GM20431 (cell line): Measurements from ENCODE around the gene MROH2B.

Experiments used
- in situ Hi-C: fragments of 300-500 bp; cut with MseI, MboI; formaldehyde crosslinking; loops from one replicate; pipeline ENCODE4 v1.15.0; 2020; ENCODE audit warnings: low sequenced_read_pairs; ENCODE audit not compliant: unreplicated experiment

The MROH2B gene

DNA sequence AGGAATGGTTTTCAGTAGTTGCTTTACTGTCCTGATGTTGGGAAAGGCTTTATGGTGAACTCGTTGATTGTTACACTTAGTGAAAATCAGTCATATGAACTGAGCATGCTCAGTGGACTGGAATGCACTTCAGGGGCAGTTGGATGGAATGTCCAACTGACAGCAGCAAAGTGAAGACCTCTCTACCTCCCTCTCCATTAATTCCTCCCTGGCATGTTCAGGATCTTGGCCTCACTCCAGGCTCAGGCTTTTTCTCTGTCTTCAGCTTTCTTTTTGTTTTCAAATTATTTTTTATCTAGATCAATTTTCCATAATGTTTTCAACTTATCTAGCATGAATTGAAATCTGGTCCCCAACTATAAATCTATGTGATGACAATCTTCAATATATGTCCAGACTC lies at the start of gene MROH2B:
MROH2B (minus strand) TSS at position 101 of the 400 bp plus-strand sequence. CDS start 490 bp downstream, outside the sequence.
- in situ Hi-C loops, result no loop called here

GRCh38 chr5:41120600-41120999 lies 49.5 kb upstream of the MROH2B start:
- in situ Hi-C loops, result no loop called here

DNA sequence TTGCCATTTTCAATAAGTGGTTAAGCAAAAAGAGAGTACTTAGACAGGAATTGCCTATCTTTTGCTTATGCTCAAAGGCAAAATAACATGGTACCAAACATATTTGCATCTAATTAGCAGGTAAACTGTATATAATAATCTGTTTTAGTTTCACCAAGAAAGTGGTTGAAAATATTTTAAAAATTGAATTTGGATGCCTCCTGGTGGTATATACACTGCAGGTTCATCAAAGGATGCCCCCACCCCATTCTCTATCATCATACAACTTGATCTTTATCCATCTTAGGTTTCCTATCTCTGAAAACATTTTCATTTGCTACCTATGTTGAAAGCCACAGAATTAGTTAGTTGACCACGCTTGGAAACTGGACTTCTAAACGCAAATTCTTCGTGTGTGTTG lies 47.0 kb upstream of the MROH2B start:
- in situ Hi-C loops, result no loop called here

GRCh38 chr5:41115281-41115680 lies 44.1 kb upstream of the MROH2B start:
- in situ Hi-C loops, result no loop called here

GRCh38 chr5:41112486-41113455 lies 41.6 kb upstream of the MROH2B start:
- in situ Hi-C loops, result no loop called here

DNA sequence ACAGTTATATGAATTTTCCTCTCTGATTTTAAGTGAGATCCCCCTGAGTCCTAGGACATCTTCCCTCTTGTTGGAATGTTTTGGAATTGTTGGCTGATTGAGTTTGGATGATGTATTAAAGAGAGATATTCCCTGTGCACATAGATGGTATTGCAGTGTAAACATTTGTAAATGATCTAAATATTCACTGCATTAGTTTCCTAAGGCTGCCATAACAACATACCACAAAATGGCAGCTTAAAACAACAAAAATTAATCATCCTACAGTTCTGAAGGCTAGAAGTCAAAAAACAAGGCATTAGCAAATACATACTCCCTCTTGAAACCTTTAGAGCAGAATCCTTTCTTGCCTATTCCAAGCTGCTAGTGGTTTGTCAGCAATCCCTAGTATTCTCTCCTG lies 38.0 kb upstream of the MROH2B start:
- in situ Hi-C loops, result no loop called here

GRCh38 chr5:41102341-41102740 lies 31.2 kb upstream of the MROH2B start:
- in situ Hi-C loops, result no loop called here

DNA sequence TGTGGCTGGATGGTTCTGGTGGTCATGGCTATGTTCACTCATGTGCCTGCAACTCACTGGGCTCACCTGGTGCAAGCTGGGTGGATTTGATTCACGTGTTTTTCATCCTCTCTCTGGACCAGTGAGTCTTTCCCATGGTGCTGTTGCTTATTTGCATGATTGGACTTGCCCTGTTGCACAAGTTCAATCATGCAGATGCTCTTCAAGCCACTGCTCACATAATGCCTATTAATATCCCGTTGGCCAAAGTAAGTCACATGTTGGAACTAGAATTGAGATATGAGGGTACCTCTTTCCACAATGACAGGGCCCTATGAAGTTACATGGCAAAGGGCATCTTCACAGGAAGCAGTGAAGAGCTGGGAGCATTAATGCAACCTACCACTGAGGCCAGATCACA lies 26.5 kb upstream of the MROH2B start:
- in situ Hi-C loops, result no loop called here

DNA sequence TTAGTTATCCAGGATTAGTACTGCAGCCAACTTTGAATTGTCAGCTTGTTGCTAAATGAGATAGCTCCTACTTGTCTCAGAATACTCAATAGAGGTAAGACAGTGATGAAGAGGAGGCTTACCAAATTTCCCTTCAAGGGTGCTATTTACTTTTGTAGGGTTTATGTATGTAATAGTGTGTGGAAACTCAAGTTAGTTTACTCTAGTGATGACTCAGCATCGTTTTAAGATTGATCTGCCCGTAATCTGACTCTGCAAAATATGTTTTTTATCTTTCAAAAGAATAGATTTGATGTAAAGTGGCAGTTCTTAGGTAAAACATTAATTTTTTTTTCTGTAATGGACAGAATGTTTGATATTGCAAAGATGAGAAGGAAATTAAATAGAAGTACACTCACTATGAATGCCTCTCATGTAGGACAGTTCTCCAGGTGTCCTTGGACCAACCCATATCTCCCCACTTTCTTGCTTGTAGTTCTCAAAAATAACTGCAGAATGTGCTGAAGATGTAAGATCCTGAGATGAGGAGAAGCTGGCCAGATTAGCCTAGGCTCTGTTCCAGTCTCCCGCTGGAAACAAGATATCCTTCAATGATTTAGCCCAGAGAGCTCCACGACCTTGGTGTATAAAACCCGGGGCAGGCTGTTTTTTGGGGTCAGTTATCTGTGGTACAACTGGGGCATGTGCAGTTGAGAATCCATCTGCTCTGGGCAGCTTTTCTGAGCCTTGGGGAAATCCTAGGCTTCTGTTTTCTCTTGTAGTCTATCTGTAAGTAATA lies 24.4 kb upstream of the MROH2B start:
- in situ Hi-C loops, result no loop called here

- in situ Hi-C loops, result no loop called here
Observed at GRCh38 chr5:41094871-41095270, 23.7 kb upstream of the MROH2B start.

- in situ Hi-C loops, result no loop called here
Observed at GRCh38 chr5:41093803-41094202, 22.7 kb upstream of the MROH2B start.

DNA sequence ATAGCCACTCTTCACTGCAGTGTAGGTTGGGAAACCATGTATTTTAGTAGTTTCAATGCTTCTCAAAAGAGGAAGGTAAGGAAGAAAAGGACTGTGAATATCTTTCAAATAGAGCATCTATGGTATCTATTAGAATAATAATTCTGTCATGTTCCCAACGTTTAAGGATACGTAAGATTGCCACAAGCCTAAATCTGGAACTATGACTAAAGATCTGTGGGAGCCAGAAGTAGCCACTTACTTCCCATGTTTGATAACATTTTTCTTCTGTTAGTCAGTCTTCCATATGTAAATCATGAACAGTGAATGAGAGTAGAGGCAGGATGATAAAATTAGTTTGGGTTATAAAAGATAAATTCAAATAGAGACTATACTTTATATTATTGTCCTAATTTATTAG lies 16.3 kb upstream of the MROH2B start:
- in situ Hi-C loops, result no loop called here

GRCh38 chr5:41083306-41083705 lies 12.2 kb upstream of the MROH2B start:
- in situ Hi-C loops, result no loop called here

DNA sequence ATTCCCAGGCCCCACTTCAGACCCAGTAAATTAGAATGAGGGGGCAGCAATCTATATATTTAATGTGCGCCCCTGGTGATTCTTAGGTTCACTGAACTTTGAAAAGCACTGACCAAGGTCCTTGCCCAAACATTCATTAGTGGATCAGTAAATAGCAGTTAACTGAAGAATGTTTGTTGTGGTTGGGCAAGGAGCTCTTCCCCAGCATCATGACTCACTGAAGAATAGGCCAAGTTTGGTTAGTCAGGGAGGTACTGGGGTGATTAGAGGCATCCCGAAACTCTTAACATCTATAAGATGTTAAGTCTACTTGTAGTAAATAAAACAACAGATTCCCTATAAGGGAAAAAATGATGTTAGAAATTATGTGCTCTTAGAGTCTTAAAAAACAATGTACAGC lies 833 bp upstream of the MROH2B start:
- in situ Hi-C loops, result no loop called here

DNA sequence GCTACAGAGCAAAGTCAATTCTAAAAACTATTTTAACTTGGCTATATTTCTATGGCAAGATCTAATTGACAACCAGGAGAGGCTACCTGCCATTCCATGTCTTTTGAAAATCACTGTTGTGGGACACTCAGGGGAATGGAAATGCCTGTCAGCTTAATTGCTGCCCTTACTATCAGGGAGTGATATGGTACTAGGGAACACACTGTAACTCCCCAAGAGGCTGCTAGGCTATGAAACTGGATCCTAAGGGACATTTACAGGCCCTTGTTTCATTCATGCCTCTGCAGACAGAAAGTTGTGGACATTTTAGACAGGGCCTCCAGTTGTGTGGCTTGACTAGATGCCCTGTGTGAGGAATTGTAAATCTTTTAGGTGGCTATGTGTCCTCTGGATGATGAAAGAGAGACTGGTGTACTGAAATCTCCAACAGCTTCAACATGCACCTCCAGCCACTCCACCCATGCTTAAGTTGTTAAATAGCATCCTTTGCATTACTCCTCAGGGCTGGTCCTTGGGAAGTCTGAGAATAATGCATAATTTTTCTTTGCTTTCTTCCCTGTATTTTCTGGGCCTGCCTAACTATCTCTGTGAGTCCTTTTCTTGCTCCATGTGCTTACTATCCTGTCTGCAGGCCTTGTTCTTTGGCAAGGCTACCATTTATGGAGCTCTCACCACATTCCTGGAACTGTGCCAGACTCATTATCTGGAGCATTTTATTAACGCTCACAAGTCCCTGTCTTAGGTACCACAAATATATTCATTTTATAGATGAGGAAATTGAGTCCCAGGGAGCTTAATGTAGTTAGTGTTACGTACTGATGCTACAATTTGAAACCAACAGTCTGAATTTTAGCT lies 3.2 kb downstream of the MROH2B start:
- in situ Hi-C loops, result no loop called here

DNA sequence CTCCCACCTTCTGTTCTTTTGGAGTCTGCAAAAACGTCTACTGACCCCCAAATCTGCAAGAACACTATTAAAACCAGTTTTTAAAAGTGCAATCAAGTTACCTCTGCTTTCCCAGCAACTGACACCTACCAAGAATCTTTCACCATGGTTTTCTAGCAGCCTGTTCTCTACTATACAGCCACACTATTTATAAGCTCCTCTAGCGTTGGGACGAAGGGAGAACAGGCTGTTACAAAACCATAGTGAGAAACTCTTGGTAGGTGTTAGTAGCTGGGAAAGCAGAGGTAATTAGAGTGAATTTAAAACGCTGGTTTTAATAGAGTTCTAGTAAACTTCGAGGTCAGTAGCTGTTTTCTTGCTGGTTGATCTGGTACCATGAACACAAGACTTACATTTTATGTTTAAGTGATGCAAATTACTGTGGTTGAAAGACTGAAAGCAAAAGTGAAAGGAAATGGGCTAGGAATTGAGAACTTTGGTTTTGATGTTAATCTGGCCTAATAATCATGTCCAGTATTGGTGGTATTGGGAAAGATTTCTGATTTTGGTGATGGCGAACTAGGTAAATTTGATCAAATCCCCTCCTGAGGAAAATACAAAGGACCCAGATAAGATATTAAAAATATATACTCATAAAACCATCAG lies 5.3 kb downstream of the MROH2B start:
- in situ Hi-C loops, result no loop called here

DNA sequence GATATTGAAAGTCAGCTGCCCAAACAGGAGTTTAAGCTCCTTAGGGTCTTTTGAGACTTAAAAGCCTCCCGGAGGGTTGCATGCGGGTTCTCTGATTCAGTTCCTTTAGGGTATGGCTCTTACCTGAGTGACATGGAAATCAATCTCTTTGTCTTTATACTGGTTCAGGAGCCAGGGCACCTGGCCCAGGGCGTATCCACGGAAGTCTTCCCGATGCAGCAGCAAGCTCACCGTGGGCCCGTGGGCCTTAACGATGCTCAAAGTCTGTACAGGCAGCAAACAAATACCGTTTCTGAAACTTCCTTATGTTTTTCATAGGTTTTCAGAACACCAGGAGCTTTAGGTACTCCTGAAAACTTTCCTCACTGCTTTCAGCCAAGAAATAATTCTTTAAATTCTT lies 13.2 kb downstream of the MROH2B start:
- in situ Hi-C loops, result no loop called here

DNA sequence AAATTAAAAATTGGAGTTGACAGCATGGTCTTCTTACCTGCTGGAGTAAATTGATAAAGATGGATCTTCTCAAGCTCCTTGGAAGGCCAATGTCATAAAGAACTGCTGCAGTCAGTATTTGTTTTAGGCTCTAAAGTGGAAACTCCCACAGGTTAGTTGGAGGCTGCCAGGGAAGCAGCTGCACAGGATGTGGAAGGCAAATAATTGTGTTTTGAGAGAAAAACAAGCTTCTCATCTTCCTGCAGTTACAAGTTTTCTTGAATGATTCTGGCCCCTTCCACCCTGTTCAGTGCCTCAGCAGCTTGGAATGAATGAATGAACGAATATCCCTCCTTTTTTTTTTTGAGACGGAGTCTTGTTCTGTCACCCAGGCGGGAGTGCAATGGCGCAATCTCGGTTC lies 13.9 kb downstream of the MROH2B start:
- in situ Hi-C loops, result no loop called here

- in situ Hi-C loops, result no loop called here
Observed at GRCh38 chr5:41048986-41049385, 22.2 kb downstream of the MROH2B start.
